ENCODE measurements around the gene DSCAML1.

Gene DSCAML1

DNA sequence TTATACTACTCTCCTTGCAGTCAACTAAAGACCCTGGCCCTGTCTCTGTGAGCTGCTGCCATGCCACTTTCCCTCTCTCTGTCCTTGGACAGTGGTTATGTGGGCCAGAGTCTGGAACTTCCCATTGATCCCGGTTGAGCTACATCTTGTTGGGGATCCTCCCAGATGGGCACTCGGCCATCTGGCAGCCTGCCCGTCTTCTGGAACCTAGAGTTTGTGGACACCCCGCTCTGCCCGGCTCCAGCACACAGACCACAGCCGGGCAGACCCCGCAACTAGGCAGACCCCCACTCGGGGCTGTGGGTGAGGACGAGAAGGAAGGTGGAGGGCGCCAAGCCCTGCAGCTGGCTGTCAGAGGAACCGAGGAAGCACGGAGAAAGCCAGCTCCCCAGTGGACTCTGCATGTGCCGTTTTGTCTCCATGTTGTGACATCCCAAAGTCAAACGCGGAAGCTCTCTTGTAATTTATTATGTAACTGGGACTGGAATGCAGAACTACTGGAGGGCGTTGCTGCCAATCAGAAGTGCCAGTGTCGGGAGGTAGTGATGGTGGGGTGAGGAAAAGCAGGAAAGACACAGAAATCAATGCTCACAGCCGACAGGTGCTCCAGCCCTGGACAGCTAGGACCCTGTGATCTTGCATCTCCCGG is 261.7 kb downstream of the DSCAML1 start:
- FAIRE-seq = no peak

GRCh38 chr11:117532568-117532967 is 264.4 kb downstream of the DSCAML1 start:
- FAIRE-seq (no peak), DNase-seq (ENCODE audit: insufficient read length, low spot score) (no peak)

More for the DNA sequence above, 261.7 kb downstream of the DSCAML1 start:
- DNase-seq (ENCODE audit: insufficient read length, low spot score) = no peak
- TF ChIP-seq TAF1 (IDR thresholded peaks at IDR 0.05; ENCODE audit: low read depth, low read length) (no peak), POLR2A (IDR thresholded peaks at IDR 0.05; ENCODE audit: low read depth, low read length) (no peak), SPI1 (IDR thresholded peaks at IDR 0.05; ENCODE audit: low read depth, low read length) (no peak), POLR2AphosphoS5 (IDR thresholded peaks at IDR 0.05; ENCODE audit: low read depth, low read length) (no peak), PAX5 (IDR thresholded peaks at IDR 0.05; ENCODE audit: insufficient read depth, low read length, severe bottlenecking) (no peak), POU2F2 (IDR thresholded peaks at IDR 0.05; ENCODE audit: low read depth, low read length) (no peak)

GRCh38 chr11:117529816-117530215 is 267.2 kb downstream of the DSCAML1 start:
- no peak for FAIRE-seq
- no peak for DNase-seq (ENCODE audit: insufficient read length, low spot score)
- TF ChIP-seq SPI1 (IDR thresholded peaks at IDR 0.05; ENCODE audit: low read depth, low read length) (no peak), PAX5 (IDR thresholded peaks at IDR 0.05; ENCODE audit: insufficient read depth, low read length, severe bottlenecking) (no peak), POU2F2 (IDR thresholded peaks at IDR 0.05; ENCODE audit: low read depth, low read length) (no peak), POLR2AphosphoS5 (IDR thresholded peaks at IDR 0.05; ENCODE audit: low read depth, low read length) (no peak), POLR2A (IDR thresholded peaks at IDR 0.05; ENCODE audit: low read depth, low read length) (no peak), TAF1 (IDR thresholded peaks at IDR 0.05; ENCODE audit: low read depth, low read length) (no peak)

More at GRCh38 chr11:117532568-117532967, 264.4 kb downstream of the DSCAML1 start:
- no peak for TF ChIP-seq PAX5 (IDR thresholded peaks at IDR 0.05; ENCODE audit: insufficient read depth, low read length, severe bottlenecking)
- no peak for TF ChIP-seq POLR2A (IDR thresholded peaks at IDR 0.05; ENCODE audit: low read depth, low read length)
- TF ChIP-seq POLR2AphosphoS5 (IDR thresholded peaks at IDR 0.05; ENCODE audit: low read depth, low read length) = no peak
- no peak for TF ChIP-seq POU2F2 (IDR thresholded peaks at IDR 0.05; ENCODE audit: low read depth, low read length)
- no peak for TF ChIP-seq SPI1 (IDR thresholded peaks at IDR 0.05; ENCODE audit: low read depth, low read length)
- TF ChIP-seq TAF1 (IDR thresholded peaks at IDR 0.05; ENCODE audit: low read depth, low read length) = no peak

GRCh38 chr11:117528097-117528721 is 268.8 kb downstream of the DSCAML1 start:
- TF ChIP-seq PAX5 (IDR thresholded peaks at IDR 0.05; ENCODE audit: insufficient read depth, low read length, severe bottlenecking) (no peak), POLR2AphosphoS5 (IDR thresholded peaks at IDR 0.05; ENCODE audit: low read depth, low read length) (no peak)
- no peak for FAIRE-seq
- no peak for DNase-seq (ENCODE audit: insufficient read length, low spot score)

DNA sequence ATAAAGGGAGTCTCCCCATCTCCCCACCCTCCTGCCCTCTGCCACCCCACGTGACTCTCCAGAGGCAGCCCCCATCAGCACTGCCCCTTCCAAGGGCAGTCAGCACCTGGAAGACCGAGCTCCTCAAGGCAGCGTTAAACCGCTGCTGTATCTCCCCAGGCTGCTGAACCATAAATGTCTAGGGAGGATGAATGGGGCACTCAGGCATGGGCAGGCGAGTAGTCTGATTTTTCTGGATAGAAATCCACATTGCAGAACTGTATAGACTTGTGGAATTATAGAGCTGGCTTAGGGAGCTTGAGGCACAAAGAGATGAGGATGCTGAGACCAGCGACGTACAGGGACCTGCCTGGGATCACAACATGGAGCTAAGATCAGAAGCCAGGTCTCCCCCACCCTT is 269.7 kb downstream of the DSCAML1 start:
- TF ChIP-seq POLR2AphosphoS5 (IDR thresholded peaks at IDR 0.05; ENCODE audit: low read depth, low read length) (no peak), POLR2A (IDR thresholded peaks at IDR 0.05; ENCODE audit: low read depth, low read length) (no peak), PAX5 (IDR thresholded peaks at IDR 0.05; ENCODE audit: insufficient read depth, low read length, severe bottlenecking) (no peak), TAF1 (IDR thresholded peaks at IDR 0.05; ENCODE audit: low read depth, low read length) (no peak), SPI1 (IDR thresholded peaks at IDR 0.05; ENCODE audit: low read depth, low read length) (no peak), POU2F2 (IDR thresholded peaks at IDR 0.05; ENCODE audit: low read depth, low read length) (no peak)
- DNase-seq (ENCODE audit: insufficient read length, low spot score) (no peak), FAIRE-seq (no peak)

DNA sequence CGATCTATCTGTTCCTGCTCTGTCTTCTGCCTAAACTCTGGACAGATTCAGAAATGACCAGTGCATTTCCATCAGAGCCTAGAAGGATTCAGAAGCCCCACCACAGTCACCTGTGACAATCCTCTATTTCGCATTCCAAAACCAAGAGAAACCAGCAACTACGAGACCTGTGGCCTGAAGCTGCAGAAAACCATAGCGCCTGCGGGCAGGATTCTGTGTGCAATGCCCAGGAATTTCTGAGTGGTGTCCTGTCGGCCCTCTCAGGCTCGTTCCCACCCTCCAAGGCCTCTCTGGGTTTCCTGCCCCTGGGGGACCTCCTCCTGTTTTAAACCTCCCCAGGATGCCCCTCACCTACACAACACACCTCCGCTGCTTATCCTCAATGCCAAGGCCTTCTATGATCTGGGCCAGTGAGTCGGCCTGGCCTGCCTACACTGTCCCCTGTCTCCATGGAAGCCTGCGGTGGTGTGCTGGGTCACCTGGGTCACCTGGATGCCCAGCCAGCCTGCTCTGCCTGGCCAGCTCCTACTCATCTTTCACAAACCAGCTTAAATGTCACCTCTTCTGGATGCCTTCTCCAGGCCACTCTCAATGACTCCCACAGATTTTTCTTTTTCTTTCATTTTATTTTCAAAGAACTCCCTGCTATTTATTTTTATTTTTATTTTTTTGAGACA is 271.0 kb downstream of the DSCAML1 start:
- no peak for TF ChIP-seq POLR2A (IDR thresholded peaks at IDR 0.05; ENCODE audit: low read depth, low read length)
- TF ChIP-seq POU2F2 (IDR thresholded peaks at IDR 0.05; ENCODE audit: low read depth, low read length) = no peak
- TF ChIP-seq TAF1 (IDR thresholded peaks at IDR 0.05; ENCODE audit: low read depth, low read length) = no peak
- no peak for TF ChIP-seq SPI1 (IDR thresholded peaks at IDR 0.05; ENCODE audit: low read depth, low read length)
- no peak for TF ChIP-seq PAX5 (IDR thresholded peaks at IDR 0.05; ENCODE audit: insufficient read depth, low read length, severe bottlenecking)
- no peak for TF ChIP-seq POLR2AphosphoS5 (IDR thresholded peaks at IDR 0.05; ENCODE audit: low read depth, low read length)
- no peak for FAIRE-seq

DNA sequence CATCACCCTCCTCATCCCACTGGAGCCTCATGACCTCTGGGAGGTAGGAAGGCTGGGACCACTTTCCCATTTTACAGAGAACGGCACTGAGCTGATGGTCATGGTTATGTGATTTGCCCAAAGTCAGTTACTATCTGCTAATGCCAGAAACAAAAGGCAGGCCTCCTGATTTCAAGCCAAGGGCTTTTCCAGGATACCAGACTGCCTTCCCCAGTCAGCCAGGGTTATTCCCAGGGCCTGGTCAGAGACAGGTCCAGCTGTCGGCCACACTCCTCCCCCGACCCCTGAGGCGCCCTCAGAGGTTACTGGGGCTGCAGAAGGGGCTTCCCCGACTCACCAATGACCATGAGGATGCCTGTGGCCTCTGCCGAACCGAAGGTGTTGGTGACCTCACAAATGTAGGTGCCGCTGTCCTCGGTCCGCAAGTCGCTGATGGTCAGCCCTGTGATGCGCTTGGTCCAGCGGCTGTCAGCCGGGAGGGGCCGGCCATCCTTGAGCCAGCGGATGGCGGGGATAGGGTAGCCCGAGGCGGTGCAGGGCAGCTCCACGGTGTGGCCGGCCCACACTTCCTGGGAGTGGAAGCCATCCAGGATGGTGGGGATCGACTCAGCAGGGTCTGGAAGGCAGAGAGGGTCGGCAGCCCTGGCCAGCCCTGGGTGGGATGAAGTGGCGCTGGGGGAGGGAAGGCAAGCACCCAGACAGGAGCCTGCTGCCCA is 272.4 kb downstream of the DSCAML1 start:
- TF ChIP-seq PAX5 (IDR thresholded peaks at IDR 0.05; ENCODE audit: insufficient read depth, low read length, severe bottlenecking) = no peak
- DNase-seq (ENCODE audit: insufficient read length, low spot score) = no peak
- FAIRE-seq = no peak

More for the DNA sequence above, 271.0 kb downstream of the DSCAML1 start:
- no peak for DNase-seq (ENCODE audit: insufficient read length, low spot score)

DNA sequence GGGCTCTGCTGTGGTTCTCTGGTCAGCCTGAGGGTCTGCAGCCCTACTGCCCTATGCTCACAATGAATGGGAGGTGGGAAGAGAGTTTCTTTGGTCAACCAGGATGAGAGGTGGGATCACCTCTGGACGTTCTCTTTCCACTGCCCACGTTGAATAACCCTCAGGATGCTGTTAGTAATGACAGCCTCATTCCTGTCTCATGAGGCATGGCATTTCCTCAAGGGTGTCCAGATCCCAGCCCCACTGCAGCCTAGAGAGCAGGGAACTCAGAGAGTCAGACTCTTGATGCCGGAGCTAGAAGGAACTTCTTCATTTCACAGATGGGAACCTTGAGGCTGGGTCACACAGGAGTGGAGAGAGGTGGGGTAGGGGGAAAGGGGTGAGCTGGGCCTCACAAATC is 273.3 kb downstream of the DSCAML1 start:
- FAIRE-seq = no peak
- TF ChIP-seq POLR2AphosphoS5 (IDR thresholded peaks at IDR 0.05; ENCODE audit: low read depth, low read length) = no peak
- TF ChIP-seq POU2F2 (IDR thresholded peaks at IDR 0.05; ENCODE audit: low read depth, low read length) = no peak
- TF ChIP-seq POLR2A (IDR thresholded peaks at IDR 0.05; ENCODE audit: low read depth, low read length) = no peak
- TF ChIP-seq TAF1 (IDR thresholded peaks at IDR 0.05; ENCODE audit: low read depth, low read length) = no peak
- no peak for TF ChIP-seq SPI1 (IDR thresholded peaks at IDR 0.05; ENCODE audit: low read depth, low read length)
- TF ChIP-seq PAX5 (IDR thresholded peaks at IDR 0.05; ENCODE audit: insufficient read depth, low read length, severe bottlenecking) = no peak
- DNase-seq (ENCODE audit: insufficient read length, low spot score) = no peak

- DNase-seq (ENCODE audit: insufficient read length, low spot score) (no peak), FAIRE-seq (no peak)
- TF ChIP-seq POLR2A (IDR thresholded peaks at IDR 0.05; ENCODE audit: low read depth, low read length) = no peak
- TF ChIP-seq POU2F2 (IDR thresholded peaks at IDR 0.05; ENCODE audit: low read depth, low read length) = no peak
- no peak for TF ChIP-seq SPI1 (IDR thresholded peaks at IDR 0.05; ENCODE audit: low read depth, low read length)
- TF ChIP-seq PAX5 (IDR thresholded peaks at IDR 0.05; ENCODE audit: insufficient read depth, low read length, severe bottlenecking) = no peak
- no peak for TF ChIP-seq POLR2AphosphoS5 (IDR thresholded peaks at IDR 0.05; ENCODE audit: low read depth, low read length)
- no peak for TF ChIP-seq TAF1 (IDR thresholded peaks at IDR 0.05; ENCODE audit: low read depth, low read length)
These were observed 275.0 kb downstream of the DSCAML1 start for GRCh38 chr11:117521974-117522373.

All from GM12891 (cell line).